H4 (cell line): ENCODE measurements around the gene GRID1. TPM values are rescaled to one million over a fixed set of nuclear protein-coding genes. Genes with fewer than 3 reads are reported as not detected.

ENCODE experiments used
- DNase-seq: peaks from one replicate; pipeline ENCODE4 v3.0.0-alpha.2; 2015; ENCODE audit warnings: low spot score
- total RNA-seq: library from RNA; depleted of rRNA; stranded (reverse); fragments of >200 nt; shearing (Covaris generic); gene quantifications from 2 replicates; pipeline ENCODE4 v1.2.3, GENCODE V29; 2014

The GRID1 gene
- total RNA-seq, 1 experiment from 2014 or later, result 2.4 TPM

- no peak for DNase-seq
Measured at GRCh38 chr10:86213148-86213547, 153.4 kb downstream of the GRID1 start.

- no peak for DNase-seq
Measured at GRCh38 chr10:86212391-86212700, 154.2 kb downstream of the GRID1 start.

- DNase-seq, result no peak
Measured at GRCh38 chr10:86211691-86212390, 154.8 kb downstream of the GRID1 start.

- no peak for DNase-seq
Measured at GRCh38 chr10:86210416-86210815, 156.2 kb downstream of the GRID1 start.

- no peak for DNase-seq
Measured at GRCh38 chr10:86209726-86210125, 156.9 kb downstream of the GRID1 start.

GRCh38 chr10:86207226-86207625 lies 159.4 kb downstream of the GRID1 start:
- DNase-seq, result no peak

GRCh38 chr10:86206240-86206579 lies 160.4 kb downstream of the GRID1 start:
- DNase-seq, result no peak

GRCh38 chr10:86205306-86206239 lies 161.0 kb downstream of the GRID1 start:
- DNase-seq, result no peak

- no peak for DNase-seq
Measured at GRCh38 chr10:86204421-86205305, 161.9 kb downstream of the GRID1 start.

- DNase-seq, result no peak
Measured at GRCh38 chr10:86203162-86203905, 163.3 kb downstream of the GRID1 start.

GRCh38 chr10:86202226-86202735 lies 164.3 kb downstream of the GRID1 start:
- DNase-seq, result no peak

- no peak for DNase-seq
Measured at GRCh38 chr10:86200867-86201266, 165.7 kb downstream of the GRID1 start.

- no peak for DNase-seq
Measured at GRCh38 chr10:86200269-86200668, 166.3 kb downstream of the GRID1 start.

GRCh38 chr10:86199041-86199440 lies 167.6 kb downstream of the GRID1 start:
- DNase-seq, result no peak

GRCh38 chr10:86198271-86198670 lies 168.3 kb downstream of the GRID1 start:
- no peak for DNase-seq

- no peak for DNase-seq
Measured at GRCh38 chr10:86197166-86197790, 169.3 kb downstream of the GRID1 start.

GRCh38 chr10:86195521-86196157 lies 171.0 kb downstream of the GRID1 start:
- DNase-seq, result no peak

GRCh38 chr10:86194684-86195083 lies 171.9 kb downstream of the GRID1 start:
- DNase-seq, result no peak

GRCh38 chr10:86193841-86194240 lies 172.8 kb downstream of the GRID1 start:
- no peak for DNase-seq

- no peak for DNase-seq
Measured at GRCh38 chr10:86192691-86193090, 173.9 kb downstream of the GRID1 start.
